IMR-90 (cell line): ENCODE results near the gene ABCB4. TPM values are rescaled to one million over a fixed set of nuclear protein-coding genes. Genes with fewer than 3 reads are reported as not detected.

ENCODE experiments used
- ATAC-seq: fragments of 200-7000 bp; cut with Tn5 transposase; 2 replicates; pipeline ENCODE4 v1.9.1; 2020; ENCODE audit warnings: low read depth, mild to moderate bottlenecking, moderate library complexity
- BruUV-seq: library from RNA; stranded (reverse); fragments of 400-500 nt; replicated peaks from 2 replicates; lab custom pipeline; 2021; lab: Mats Ljungman, UMichigan
- CTCF ChIA-PET: fragments of 300-600 bp; formaldehyde crosslinking; extraction: SDS; loops from one replicate; lab custom pipeline; 2021; ENCODE audit warnings: antibody characterized with exemption; lab: Yijun Ruan, JAX
- POLR2A ChIA-PET: fragments of 300-600 bp; sonication (Branson Sonifier 250); formaldehyde crosslinking; loops from one replicate; lab custom pipeline; 2022; ENCODE audit warnings: antibody characterized with exemption; ENCODE audit not compliant: unreplicated experiment; lab: Charles Lee
- DNase-seq: peaks from one replicate; pipeline ENCODE4 v3.0.0; 2013
- H2AFZ ChIP-seq: replicated peaks from 2 replicates; pipeline ENCODE3; 2013; ENCODE audit warnings: low read length, mild to moderate bottlenecking; ENCODE audit not compliant: poor library complexity
- H2AK5ac ChIP-seq: 2 replicates; pipeline ENCODE4 v1.6.1; 2013; ENCODE audit warnings: low read depth, low read length, inconsistent platforms
- H2AK9ac ChIP-seq: replicated peaks from 2 replicates; pipeline ENCODE3; 2013; ENCODE audit warnings: mild to moderate bottlenecking, low read depth, low read length, moderate library complexity; ENCODE audit not compliant: poor library complexity
- H2BK120ac ChIP-seq: 2 replicates; pipeline ENCODE4 v1.6.1; 2013; ENCODE audit warnings: low read depth, low read length, inconsistent platforms
- H2BK15ac ChIP-seq: 3 replicates; pipeline ENCODE4 v1.6.1; 2013; ENCODE audit warnings: low read depth, low read length, inconsistent platforms
- H2BK20ac ChIP-seq: 2 replicates; pipeline ENCODE4 v1.6.1; 2013; ENCODE audit warnings: low read depth, mild to moderate bottlenecking, inconsistent platforms, low read length, moderate library complexity
- H2BK5ac ChIP-seq: 2 replicates; pipeline ENCODE4 v1.6.1; 2013; ENCODE audit warnings: mild to moderate bottlenecking, low read depth, low read length, inconsistent platforms; ENCODE audit not compliant: poor library complexity, severe bottlenecking
- H3K14ac ChIP-seq: replicated peaks from 2 replicates; pipeline ENCODE4 v1.6.1; 2013; ENCODE audit warnings: low read depth, low read length, inconsistent platforms
- H3K18ac ChIP-seq: 2 replicates; pipeline ENCODE4 v1.6.1; 2013; ENCODE audit warnings: low read depth, low read length, control low read depth
- H3K23ac ChIP-seq: 2 replicates; pipeline ENCODE4 v1.6.1; 2013; ENCODE audit warnings: low read depth, low read length, inconsistent platforms
- H3K27ac ChIP-seq: 2 replicates; pipeline ENCODE4 v1.5.1; 2013; ENCODE audit warnings: mild to moderate bottlenecking, control low read depth, low read length; ENCODE audit not compliant: insufficient read depth
- H3K27me3 ChIP-seq: 2 replicates; pipeline ENCODE4 v1.6.1; 2013; ENCODE audit warnings: low read length; ENCODE audit not compliant: control insufficient read depth, insufficient read depth
- H3K36me3 ChIP-seq: 2 replicates; pipeline ENCODE4 v1.6.1; 2013; ENCODE audit warnings: low read length, mixed read lengths; ENCODE audit not compliant: control insufficient read depth, insufficient read depth
- H3K4ac ChIP-seq: 2 replicates; pipeline ENCODE4 v1.6.1; 2013; ENCODE audit warnings: low read depth, low read length, inconsistent platforms
- H3K4me1 ChIP-seq: 2 replicates; pipeline ENCODE4 v1.6.1; 2013; ENCODE audit warnings: low read length, mixed read lengths; ENCODE audit not compliant: control insufficient read depth, insufficient read depth
- H3K4me2 ChIP-seq: 2 replicates; pipeline ENCODE4 v1.6.1; 2013; ENCODE audit warnings: low read depth, mild to moderate bottlenecking, control low read depth, low read length, moderate library complexity
- H3K4me3 ChIP-seq: 2 replicates; pipeline ENCODE4 v1.5.1; 2013; ENCODE audit warnings: low read depth, mild to moderate bottlenecking, control low read depth, low read length, moderate library complexity; ENCODE audit not compliant: insufficient read depth
- H3K56ac ChIP-seq: 2 replicates; pipeline ENCODE4 v1.6.1; 2013; ENCODE audit warnings: low read length, inconsistent platforms; ENCODE audit not compliant: insufficient read depth; ENCODE audit errors: extremely low read depth
- H3K79me1 ChIP-seq, 2 experiments: 2 replicates each; pipeline ENCODE4 v1.6.1; 2013; ENCODE audit warnings: low read length in 2 of 2, inconsistent platforms in 1 of 2, low read depth in 1 of 2
- H3K9ac ChIP-seq: 2 replicates; pipeline ENCODE4 v1.6.1; 2013; ENCODE audit warnings: low read depth, low read length, control low read depth
- H3K9me1 ChIP-seq: 2 replicates; pipeline ENCODE4 v1.6.1; 2013; ENCODE audit warnings: low read length, inconsistent platforms; ENCODE audit not compliant: insufficient read depth
- H3K9me3 ChIP-seq: 2 replicates; pipeline ENCODE4 v1.6.1; 2013; ENCODE audit warnings: low read length; ENCODE audit not compliant: control insufficient read depth, insufficient read depth
- H4K20me1 ChIP-seq: 2 replicates; pipeline ENCODE4 v1.6.1; 2013; ENCODE audit warnings: low read length, inconsistent platforms; ENCODE audit not compliant: insufficient read depth
- H4K5ac ChIP-seq: 2 replicates; pipeline ENCODE4 v1.6.1; 2013; ENCODE audit warnings: mild to moderate bottlenecking, low read depth, low read length, control low read depth
- H4K8ac ChIP-seq, 2 experiments: 2 replicates each; pipeline ENCODE4 v1.6.1; 2013; ENCODE audit warnings: low read depth in 2 of 2, low read length in 2 of 2, control low read depth in 1 of 2, inconsistent platforms in 1 of 2
- H4K91ac ChIP-seq: 2 replicates; pipeline ENCODE4 v1.6.1; 2013; ENCODE audit warnings: low read depth, low read length, inconsistent platforms; ENCODE audit not compliant: insufficient read depth
- BHLHE40 ChIP-seq: fragments of 150-350 bp; IDR thresholded peaks from 2 replicates; pipeline ENCODE4 v1.6.1; 2016; ENCODE audit warnings: mild to moderate bottlenecking, low read depth, low read length
- CHD1 ChIP-seq: IDR thresholded peaks from 2 replicates; pipeline ENCODE4 v1.6.1; 2012; ENCODE audit warnings: low read depth, low read length, improper control_type of control experiment
- CTCF ChIP-seq: conservative IDR thresholded peaks from 2 replicates; pipeline ENCODE4 v1.5.1; 2012; ENCODE audit warnings: mild to moderate bottlenecking, low read depth, low read length, improper control_type of control experiment
- FOS ChIP-seq: fragments of 150-350 bp; IDR thresholded peaks from 2 replicates; pipeline ENCODE4 v1.6.1; 2016; ENCODE audit warnings: low read depth, low read length
- MAFK ChIP-seq: IDR thresholded peaks from 2 replicates; pipeline ENCODE4 v1.6.1; 2012; ENCODE audit warnings: low read depth, low read length, improper control_type of control experiment
- MXI1 ChIP-seq: IDR thresholded peaks from 2 replicates; pipeline ENCODE4 v1.6.1; 2012; ENCODE audit warnings: low read depth, mild to moderate bottlenecking, low read length, moderate library complexity, borderline replicate concordance
- NFE2L2 ChIP-seq: fragments of 150-350 bp; IDR thresholded peaks from 2 replicates; pipeline ENCODE4 v1.6.1; 2016; ENCODE audit warnings: low read depth, mild to moderate bottlenecking, low read length
- POLR2A ChIP-seq: IDR thresholded peaks from 2 replicates; pipeline ENCODE4 v1.6.1; 2012; ENCODE audit warnings: mild to moderate bottlenecking, low read depth, low read length
- RFX5 ChIP-seq: IDR thresholded peaks from 2 replicates; pipeline ENCODE4 v1.8.0; 2012; ENCODE audit warnings: low read depth, mild to moderate bottlenecking, low read length, moderate library complexity
- SMC3 ChIP-seq: fragments of 150-350 bp; IDR thresholded peaks from 2 replicates; pipeline ENCODE4 v1.6.1; 2016; ENCODE audit warnings: low read depth, mild to moderate bottlenecking, antibody characterized with exemption, low read length, moderate library complexity
- USF2 ChIP-seq: fragments of 150-350 bp; IDR thresholded peaks from 2 replicates; pipeline ENCODE4 v1.6.1; 2017; ENCODE audit warnings: mild to moderate bottlenecking, antibody characterized with exemption, low read length, low read depth
- WGBS, 2 experiments: methylation state at CpG; one replicate each; pipeline versions ENCODE4 v1.1.5 to v1.1.7; 2013; ENCODE audit warnings: missing lambda C conversion rate in 2 of 2; ENCODE audit not compliant: insufficient read length in 1 of 2; ENCODE audit errors: extremely low coverage in 2 of 2; 5-methylcytosine and 5-hydroxymethylcytosine counted together
- dilution Hi-C: fragments of 300-500 bp; cut with HindIII; formaldehyde crosslinking; loops from one replicate; pipeline ENCODE4 v1.14.3; 2018; ENCODE audit warnings: low sequenced_read_pairs; ENCODE audit not compliant: unreplicated experiment
- in situ Hi-C: fragments of 300-500 bp; cut with MboI; formaldehyde crosslinking; loops from 3 replicates; pipeline ENCODE4 v1.14.3; 2019; ENCODE audit warnings: low sequenced_read_pairs, inconsistent platforms, mixed read lengths
- intact Hi-C: fragments of 100-400 bp; cut with micrococcal nuclease; formaldehyde crosslinking; loops from 2 replicates; pipeline ENCODE4 v1.10.0; 2022
- polyA plus RNA-seq, 3 experiments: library from polyadenylated mRNA; depleted of rRNA; stranded (reverse); fragments of >200 nt; gene quantifications; 2 replicates each; pipeline ENCODE4 v1.2.3, GENCODE V29; 2012; ENCODE audit warnings: low replicate concordance in 1 of 3
- total RNA-seq: library from RNA; depleted of rRNA; stranded (reverse); fragments of >200 nt; gene quantifications from 2 replicates; pipeline ENCODE4 v1.2.3, GENCODE V29; 2012

ABCB4 gene
- total and polyA plus RNA-seq, 2 of the 4 experiments (the other 2 are of a cell fraction) = not detected

- POLR2A ChIA-PET = no interaction called here
- 0 out of 2 replicates have a peak, but pooled peaks have one; percentile 9 for TF ChIP-seq SMC3
- no peak for TF ChIP-seq MXI1
- TF ChIP-seq CTCF = 0 out of 2 replicates have a peak, but pooled peaks have one; percentile 8
- TF ChIP-seq RFX5 = no peak
- no peak for TF ChIP-seq USF2
- no peak for TF ChIP-seq NFE2L2
- TF ChIP-seq CHD1 = no peak
- no peak for TF ChIP-seq BHLHE40
- no peak for TF ChIP-seq FOS
- no peak for TF ChIP-seq POLR2A
- TF ChIP-seq MAFK = no peak
- in situ Hi-C loops (loop anchor here (10.0 kb wide), 2 partner anchors 377 to 607 kb away; no protein-coding TSS in a partner anchor), intact Hi-C loops (loop anchor here (2.0 to 5.0 kb wide), 3 partner anchors 115 to 661 kb away; no protein-coding TSS in a partner anchor), dilution Hi-C loops (no loop called here)
- no CpG with 5 or more reads among the region's 3 CpGs for WGBS, 2 experiments
- no peak for DNase-seq
- H3K27me3 ChIP-seq = peaks cover 2% of the 10 kb centered on the region; the same call in 1 of the 2 replicates
- no peak overlapping the region for H2BK20ac ChIP-seq
- H3K18ac ChIP-seq = no peak overlapping the region
- no peak overlapping the region for H3K14ac ChIP-seq
- H3K56ac ChIP-seq = no peak overlapping the region
- CTCF ChIA-PET = interaction anchor here (0.6 kb wide), 1 partner anchor 50 kb away, joined by 3 read pairs; no protein-coding TSS in a partner anchor
- H4K5ac ChIP-seq = no peak overlapping the region
- H4K20me1 ChIP-seq = no peaks in the 10 kb centered on the region
- H3K4me1 ChIP-seq = peaks cover 3% of the 10 kb centered on the region; the same call in 1 of the 2 replicates
- no peak overlapping the region for H3K27ac ChIP-seq
- H2BK5ac ChIP-seq = no peak overlapping the region
- H3K9me3 ChIP-seq = no peaks in the 10 kb centered on the region
- no peak overlapping the region for H4K8ac ChIP-seq
- H2BK15ac ChIP-seq = no peak overlapping the region
- no peaks in the 10 kb centered on the region for H3K36me3 ChIP-seq
- no peak overlapping the region for H2AFZ ChIP-seq
- no peak overlapping the region for H3K4me3 ChIP-seq
- no TSS peak for BruUV-seq
- H3K23ac ChIP-seq = no peak overlapping the region
- H2BK120ac ChIP-seq = no peak overlapping the region
- no peak for ATAC-seq
- H3K4ac ChIP-seq = no peak overlapping the region
- no peak overlapping the region for H3K4me2 ChIP-seq
- H4K91ac ChIP-seq = no peak overlapping the region
- H3K9me1 ChIP-seq = no peaks in the 10 kb centered on the region
- no peak overlapping the region for H3K9ac ChIP-seq
- H2AK5ac ChIP-seq = no peak overlapping the region
- H3K79me1 ChIP-seq = no peaks in the 10 kb centered on the region
- no peak overlapping the region for H2AK9ac ChIP-seq
Observed at GRCh38 chr7:87507446-87507845, 32.0 kb upstream of the ABCB4 start.
